Measurements from ENCODE around the gene MAP3K7. TPM values are rescaled to one million over a fixed set of nuclear protein-coding genes. Genes with fewer than 3 reads are reported as not detected.

MAP3K7 gene
- total and polyA plus RNA-seq, 2 of the 13 experiments (the other 11 are each of a cell fraction or from before 2014, with no cell fraction given), result 24.1 to 24.4 TPM

DNA sequence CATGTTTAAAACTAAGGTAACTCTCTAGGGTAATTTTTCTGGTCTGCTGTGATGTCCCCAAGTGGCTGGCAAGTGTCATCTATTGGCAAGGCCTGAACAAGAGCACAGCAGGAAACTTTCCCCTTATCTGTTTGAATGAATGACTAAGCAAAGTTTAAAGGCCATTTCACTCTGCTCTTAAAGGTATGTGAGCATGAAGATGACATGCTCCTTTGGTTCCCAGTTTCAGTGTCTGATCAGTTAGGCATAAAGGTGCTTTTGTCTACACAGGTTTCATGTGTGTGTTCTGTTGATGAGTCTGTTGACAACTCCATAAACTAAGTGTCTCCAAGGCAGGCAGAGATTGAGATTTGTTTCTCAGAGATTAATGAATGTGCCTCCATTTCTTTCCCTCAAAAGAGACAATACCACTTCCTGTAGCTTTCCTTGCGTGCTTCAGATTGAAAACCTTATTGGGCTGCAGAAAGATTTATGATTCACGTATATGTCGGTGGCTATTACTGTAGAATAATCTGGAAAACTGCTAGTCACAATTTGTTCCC, 83.9 kb downstream of the MAP3K7 start (continued):
- TF ChIP-seq, protein P1, sequence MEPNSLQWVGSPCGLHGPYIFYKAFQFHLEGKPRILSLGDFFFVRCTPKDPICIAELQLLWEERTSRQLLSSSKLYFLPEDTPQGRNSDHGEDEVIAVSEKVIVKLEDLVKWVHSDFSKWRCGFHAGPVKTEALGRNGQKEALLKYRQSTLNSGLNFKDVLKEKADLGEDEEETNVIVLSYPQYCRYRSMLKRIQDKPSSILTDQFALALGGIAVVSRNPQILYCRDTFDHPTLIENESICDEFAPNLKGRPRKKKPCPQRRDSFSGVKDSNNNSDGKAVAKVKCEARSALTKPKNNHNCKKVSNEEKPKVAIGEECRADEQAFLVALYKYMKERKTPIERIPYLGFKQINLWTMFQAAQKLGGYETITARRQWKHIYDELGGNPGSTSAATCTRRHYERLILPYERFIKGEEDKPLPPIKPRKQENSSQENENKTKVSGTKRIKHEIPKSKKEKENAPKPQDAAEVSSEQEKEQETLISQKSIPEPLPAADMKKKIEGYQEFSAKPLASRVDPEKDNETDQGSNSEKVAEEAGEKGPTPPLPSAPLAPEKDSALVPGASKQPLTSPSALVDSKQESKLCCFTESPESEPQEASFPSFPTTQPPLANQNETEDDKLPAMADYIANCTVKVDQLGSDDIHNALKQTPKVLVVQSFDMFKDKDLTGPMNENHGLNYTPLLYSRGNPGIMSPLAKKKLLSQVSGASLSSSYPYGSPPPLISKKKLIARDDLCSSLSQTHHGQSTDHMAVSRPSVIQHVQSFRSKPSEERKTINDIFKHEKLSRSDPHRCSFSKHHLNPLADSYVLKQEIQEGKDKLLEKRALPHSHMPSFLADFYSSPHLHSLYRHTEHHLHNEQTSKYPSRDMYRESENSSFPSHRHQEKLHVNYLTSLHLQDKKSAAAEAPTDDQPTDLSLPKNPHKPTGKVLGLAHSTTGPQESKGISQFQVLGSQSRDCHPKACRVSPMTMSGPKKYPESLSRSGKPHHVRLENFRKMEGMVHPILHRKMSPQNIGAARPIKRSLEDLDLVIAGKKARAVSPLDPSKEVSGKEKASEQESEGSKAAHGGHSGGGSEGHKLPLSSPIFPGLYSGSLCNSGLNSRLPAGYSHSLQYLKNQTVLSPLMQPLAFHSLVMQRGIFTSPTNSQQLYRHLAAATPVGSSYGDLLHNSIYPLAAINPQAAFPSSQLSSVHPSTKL (CRISPR knock-in tag; IDR thresholded peaks at IDR 0.05), result peak; percentile 86
- TF ChIP-seq ZNF556 (CRISPR knock-in tag; IDR thresholded peaks at IDR 0.05; ENCODE audit: borderline replicate concordance) (peak; percentile 67; the same call in 1 of the 2 replicates), DPF2 (CRISPR knock-in tag; IDR thresholded peaks at IDR 0.05; ENCODE audit: borderline replicate concordance, low read depth) (peak; percentile 41; the same call in 1 of the 2 replicates), SMAD3 (CRISPR knock-in tag; IDR thresholded peaks at IDR 0.05) (peak; percentile 41; the same call in 1 of the 2 replicates), ZNF644 (CRISPR knock-in tag; IDR thresholded peaks at IDR 0.05; ENCODE audit: low read depth) (peak; percentile 92), YEATS2 (CRISPR knock-in tag; IDR thresholded peaks at IDR 0.05; ENCODE audit: borderline replicate concordance) (no peak), REPIN1 (CRISPR knock-in tag; IDR thresholded peaks at IDR 0.05; ENCODE audit: borderline replicate concordance, low read depth) (peak; percentile 80), GFI1 (CRISPR knock-in tag; IDR thresholded peaks at IDR 0.05; ENCODE audit: borderline replicate concordance) (0 out of 2 replicates have a peak, but pooled peaks have one; percentile 34), ZNF292 (CRISPR knock-in tag; IDR thresholded peaks at IDR 0.05; ENCODE audit: borderline replicate concordance, low read depth) (peak; percentile 81; the same call in 1 of the 2 replicates)
- TF ChIP-seq, protein P2, sequence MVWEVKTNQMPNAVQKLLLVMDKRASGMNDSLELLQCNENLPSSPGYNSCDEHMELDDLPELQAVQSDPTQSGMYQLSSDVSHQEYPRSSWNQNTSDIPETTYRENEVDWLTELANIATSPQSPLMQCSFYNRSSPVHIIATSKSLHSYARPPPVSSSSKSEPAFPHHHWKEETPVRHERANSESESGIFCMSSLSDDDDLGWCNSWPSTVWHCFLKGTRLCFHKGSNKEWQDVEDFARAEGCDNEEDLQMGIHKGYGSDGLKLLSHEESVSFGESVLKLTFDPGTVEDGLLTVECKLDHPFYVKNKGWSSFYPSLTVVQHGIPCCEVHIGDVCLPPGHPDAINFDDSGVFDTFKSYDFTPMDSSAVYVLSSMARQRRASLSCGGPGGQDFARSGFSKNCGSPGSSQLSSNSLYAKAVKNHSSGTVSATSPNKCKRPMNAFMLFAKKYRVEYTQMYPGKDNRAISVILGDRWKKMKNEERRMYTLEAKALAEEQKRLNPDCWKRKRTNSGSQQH (CRISPR knock-in tag; IDR thresholded peaks at IDR 0.05; ENCODE audit: low read depth), result 0 out of 2 replicates have a peak, but pooled peaks have one; percentile 22
- TF ChIP-seq, protein P3, sequence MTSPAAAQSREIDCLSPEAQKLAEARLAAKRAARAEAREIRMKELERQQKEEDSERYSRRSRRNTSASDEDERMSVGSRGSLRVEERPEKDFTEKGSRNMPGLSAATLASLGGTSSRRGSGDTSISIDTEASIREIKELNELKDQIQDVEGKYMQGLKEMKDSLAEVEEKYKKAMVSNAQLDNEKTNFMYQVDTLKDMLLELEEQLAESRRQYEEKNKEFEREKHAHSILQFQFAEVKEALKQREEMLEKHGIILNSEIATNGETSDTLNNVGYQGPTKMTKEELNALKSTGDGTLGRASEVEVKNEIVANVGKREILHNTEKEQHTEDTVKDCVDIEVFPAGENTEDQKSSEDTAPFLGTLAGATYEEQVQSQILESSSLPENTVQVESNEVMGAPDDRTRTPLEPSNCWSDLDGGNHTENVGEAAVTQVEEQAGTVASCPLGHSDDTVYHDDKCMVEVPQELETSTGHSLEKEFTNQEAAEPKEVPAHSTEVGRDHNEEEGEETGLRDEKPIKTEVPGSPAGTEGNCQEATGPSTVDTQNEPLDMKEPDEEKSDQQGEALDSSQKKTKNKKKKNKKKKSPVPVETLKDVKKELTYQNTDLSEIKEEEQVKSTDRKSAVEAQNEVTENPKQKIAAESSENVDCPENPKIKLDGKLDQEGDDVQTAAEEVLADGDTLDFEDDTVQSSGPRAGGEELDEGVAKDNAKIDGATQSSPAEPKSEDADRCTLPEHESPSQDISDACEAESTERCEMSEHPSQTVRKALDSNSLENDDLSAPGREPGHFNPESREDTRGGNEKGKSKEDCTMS (CRISPR knock-in tag; conservative IDR thresholded peaks at IDR 0.05), result no peak
- TF ChIP-seq, protein P4, sequence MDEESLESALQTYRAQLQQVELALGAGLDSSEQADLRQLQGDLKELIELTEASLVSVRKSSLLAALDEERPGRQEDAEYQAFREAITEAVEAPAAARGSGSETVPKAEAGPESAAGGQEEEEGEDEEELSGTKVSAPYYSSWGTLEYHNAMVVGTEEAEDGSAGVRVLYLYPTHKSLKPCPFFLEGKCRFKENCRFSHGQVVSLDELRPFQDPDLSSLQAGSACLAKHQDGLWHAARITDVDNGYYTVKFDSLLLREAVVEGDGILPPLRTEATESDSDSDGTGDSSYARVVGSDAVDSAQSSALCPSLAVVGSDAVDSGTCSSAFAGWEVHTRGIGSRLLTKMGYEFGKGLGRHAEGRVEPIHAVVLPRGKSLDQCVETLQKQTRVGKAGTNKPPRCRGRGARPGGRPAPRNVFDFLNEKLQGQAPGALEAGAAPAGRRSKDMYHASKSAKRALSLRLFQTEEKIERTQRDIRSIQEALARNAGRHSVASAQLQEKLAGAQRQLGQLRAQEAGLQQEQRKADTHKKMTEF (CRISPR knock-in tag; IDR thresholded peaks at IDR 0.05), result peak; percentile 56; the same call in 1 of the 2 replicates
